Activated CD8-positive, alpha-beta memory T cell treated with anti-CD3 and anti-CD28 coated beads for 24 hours (primary cell): ENCODE measurements around the gene SLC25A41.
"Not testable (repeated sequence)": the region's sequence is repeated elsewhere in the genome, so short reads cannot be mapped to it uniquely, and the experiment has no call there.

ENCODE experiments used
- DNase-seq: peaks from one replicate; pipeline ENCODE4 v3.0.0-alpha.2; 2020

SLC25A41 gene

DNA sequence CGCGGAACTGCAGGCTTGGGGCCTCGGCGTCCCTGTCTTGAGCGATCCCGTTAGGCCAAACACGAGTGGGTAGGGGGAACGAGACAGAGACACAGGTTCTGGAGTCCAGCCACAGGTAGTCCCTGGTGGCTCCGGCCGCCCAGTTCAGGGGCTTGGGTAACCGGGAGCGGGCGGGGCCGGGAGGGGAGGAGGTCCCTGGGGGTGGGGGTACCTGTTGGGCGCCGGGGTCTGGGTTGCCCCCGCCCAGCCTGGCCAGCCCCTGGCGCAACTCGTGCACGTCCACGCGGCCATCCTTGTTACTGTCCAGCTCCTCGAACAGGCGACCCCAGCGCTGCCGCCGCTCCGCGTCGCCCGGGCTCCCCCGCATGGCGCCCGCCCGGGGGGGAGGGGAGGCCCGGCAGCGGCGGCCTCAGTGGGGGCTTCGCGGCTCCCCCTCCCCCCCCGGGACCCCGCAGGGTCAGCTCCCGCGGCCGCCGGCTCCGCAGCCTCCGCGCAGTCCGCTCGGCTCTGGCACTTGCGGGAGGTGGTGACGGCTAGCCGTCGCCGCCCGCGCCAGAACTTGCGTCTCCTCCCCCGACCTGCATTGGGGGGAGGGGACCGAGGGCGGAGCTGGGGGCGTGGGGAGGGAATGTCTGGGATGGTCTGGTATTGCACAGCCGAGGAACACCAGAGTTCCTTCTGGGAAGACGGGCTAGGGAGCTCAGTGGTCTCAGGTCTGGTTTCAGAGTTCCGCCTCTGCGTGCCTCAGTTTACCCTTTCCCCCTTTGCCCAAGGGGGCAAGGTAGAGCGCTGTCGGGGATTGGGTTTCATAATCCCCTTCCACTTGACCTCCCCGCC, 25.9 kb upstream of the SLC25A41 start, which contains the start of gene SLC25A23:
Gene SLC25A23, minus strand, starts transcription at position 531 of the 837 bp plus-strand sequence. Its CDS starts 164 bp downstream, at position 367.
- peak; percentile 84 for DNase-seq

- DNase-seq, result no peak
Observed at GRCh38 chr19:6458695-6459261, 25.2 kb upstream of the SLC25A41 start.

- no peak for DNase-seq
Observed at GRCh38 chr19:6457958-6458694, 24.6 kb upstream of the SLC25A41 start.

DNA sequence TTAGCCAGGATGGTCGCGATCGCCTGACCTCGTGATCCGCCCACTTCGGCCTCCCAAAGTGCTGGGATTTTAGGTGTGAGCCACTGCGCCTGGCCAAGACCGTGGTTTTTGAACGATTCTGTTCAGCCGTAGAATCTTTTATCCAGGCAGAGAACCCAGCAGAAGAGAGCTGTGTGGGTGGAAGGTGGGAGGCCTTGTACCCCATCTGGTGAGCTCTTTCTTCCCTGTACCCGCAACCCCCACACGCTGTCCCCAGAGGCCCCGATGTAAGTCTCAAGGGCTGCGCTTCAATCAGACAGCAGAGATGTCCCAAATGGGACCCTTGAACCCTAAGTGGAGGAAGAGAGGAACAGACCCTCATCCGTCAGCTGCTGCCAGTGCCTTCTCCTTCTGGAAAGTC, 22.4 kb upstream of the SLC25A41 start:
- DNase-seq, result no peak

DNA sequence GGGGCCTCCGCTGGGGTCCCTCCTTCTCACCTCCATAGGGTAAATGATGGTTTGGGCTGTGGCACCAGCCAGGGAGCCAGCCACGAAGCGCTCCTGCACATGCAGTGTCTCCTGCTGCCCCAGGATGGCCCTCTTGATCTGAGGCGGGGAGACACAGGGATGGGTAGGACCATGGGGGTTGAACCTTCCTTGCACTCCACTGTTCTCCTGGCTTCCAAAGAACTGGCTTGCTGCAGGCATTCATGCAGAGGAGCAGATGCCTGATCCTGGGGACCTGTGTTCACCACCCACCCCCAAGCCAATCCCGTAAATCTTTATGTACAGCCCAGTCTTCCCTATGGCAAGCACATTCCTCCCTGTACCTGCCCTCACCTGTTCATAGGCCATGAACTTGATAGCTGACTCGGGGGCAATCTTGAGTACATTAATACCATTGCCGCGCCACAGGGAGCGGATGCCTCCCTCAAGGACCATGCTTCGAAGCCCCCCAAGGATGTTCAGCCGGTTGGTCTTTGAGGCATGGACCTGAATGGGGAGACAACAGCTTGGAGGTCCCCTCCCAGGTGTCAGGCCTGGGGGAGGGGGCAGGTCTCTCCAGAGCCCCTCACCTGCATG, 20.5 kb upstream of the SLC25A41 start:
- DNase-seq, result no peak

DNA sequence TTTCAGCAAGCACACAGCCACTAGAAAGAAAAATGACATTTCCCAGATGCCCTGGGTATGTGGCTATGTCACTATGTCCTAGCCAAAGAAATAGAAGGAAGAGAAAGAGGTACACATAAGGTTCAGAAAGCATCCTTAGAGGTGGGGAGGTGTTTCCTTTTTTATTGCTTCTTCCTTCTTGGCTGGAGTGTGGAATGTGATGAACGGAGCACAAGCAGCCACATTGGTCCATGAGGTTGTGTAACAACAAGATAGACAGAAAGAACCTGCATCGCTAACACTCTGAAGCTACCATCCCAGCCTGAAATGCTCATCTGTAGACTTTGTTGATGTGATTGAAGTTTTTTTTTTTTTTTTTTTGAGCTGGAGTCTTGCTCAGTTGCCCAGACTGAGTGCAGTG, 19.3 kb upstream of the SLC25A41 start:
- no peak for DNase-seq

DNA sequence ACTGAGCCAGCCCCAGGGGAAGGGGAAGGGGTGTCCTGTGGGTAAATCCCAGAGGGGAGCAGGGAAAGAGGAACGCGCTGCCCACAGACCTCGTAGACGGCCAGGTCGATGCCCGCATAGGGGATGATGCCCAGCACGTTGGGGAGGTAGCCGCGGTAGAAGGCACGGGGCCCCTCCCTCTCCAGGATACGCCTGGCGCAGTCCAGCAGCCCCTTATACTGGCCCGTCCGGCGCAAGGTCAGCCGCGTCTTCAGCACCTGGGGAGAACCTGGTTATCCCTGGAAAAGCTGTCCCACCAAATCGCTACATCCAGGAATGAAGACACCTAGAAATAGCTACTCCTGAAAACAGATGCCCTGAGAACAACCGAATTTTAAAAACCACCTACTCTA, 18.7 kb upstream of the SLC25A41 start:
- DNase-seq, result no peak

DNA sequence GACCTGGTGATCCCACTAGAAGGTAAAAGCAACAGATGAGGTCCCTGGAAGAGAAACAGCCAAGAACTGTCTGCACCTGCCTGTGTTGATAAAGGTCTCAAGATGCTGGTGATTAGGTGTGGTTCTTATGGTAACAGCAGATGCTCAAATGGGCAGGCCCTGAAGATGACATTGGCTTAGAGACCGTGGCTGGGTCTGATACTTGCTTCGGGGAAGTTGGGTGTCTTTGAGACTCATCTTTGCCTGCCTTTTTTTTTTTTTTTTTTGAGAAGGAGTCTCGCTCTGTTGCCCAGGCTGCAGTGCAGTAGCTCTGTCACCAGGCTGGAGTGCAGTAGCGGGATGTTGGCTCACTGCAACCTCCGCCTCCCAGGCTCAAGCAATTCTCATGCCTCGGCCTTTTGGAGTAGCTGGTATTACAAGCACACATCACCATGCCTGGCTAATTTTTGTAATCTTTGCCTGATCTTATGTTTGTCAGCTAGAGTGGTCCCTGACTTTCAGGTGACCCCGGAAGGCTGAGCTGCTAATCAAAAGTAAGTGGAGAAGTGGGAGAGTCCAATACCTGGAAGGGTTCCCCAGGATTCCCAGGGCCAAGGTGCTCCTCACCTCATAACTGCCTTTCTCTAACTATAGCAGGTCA, 18.1 kb upstream of the SLC25A41 start:
- DNase-seq, result no peak

- DNase-seq, result no peak
Observed at GRCh38 chr19:6450166-6450565, 16.6 kb upstream of the SLC25A41 start.

- DNase-seq, result no peak
Observed at GRCh38 chr19:6448045-6448444, 14.5 kb upstream of the SLC25A41 start.

DNA sequence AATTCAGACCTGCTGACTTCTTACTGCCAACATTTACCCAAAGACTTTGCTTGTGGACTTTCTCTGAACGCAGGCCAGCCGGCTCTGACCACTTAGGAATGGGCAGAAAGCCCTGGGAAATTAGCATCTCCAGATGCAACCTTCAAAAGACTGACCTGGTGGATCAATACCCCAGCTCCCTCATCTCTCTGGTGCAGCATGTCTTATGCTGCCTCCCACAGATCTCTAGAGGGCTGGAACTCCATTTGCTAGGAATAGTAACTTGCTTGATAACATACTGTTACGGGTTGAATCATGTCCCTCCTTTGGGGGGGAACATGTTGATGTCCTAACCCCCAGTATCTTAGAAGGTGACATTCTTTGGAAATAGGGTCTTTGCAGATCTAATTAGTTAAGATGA, 12.9 kb upstream of the SLC25A41 start:
- DNase-seq, result no peak

GRCh38 chr19:6443986-6444385, 10.4 kb upstream of the SLC25A41 start:
- no peak for DNase-seq

- no peak for DNase-seq
Observed at GRCh38 chr19:6442087-6442688, 8.6 kb upstream of the SLC25A41 start.

DNA sequence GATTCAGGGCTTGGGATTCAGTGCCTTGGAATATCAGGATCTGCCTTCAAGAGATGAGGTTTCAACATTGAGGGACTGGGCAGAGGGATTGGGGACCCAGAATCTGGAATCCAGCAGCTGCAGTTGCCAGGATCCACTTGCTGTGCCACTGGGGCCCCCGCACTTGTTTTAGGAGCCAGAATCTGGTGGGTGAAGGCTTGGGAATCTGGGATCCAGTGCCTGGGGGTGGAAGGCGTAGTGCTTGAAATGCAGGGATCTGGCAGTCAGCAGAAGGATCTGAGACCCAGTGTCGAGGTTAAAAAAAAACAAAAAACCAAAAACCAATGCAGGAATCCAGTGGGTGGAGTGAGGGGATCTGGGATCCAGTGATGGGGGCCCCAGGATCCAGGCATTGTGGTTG, 7.3 kb upstream of the SLC25A41 start:
- DNase-seq, result no peak

DNA sequence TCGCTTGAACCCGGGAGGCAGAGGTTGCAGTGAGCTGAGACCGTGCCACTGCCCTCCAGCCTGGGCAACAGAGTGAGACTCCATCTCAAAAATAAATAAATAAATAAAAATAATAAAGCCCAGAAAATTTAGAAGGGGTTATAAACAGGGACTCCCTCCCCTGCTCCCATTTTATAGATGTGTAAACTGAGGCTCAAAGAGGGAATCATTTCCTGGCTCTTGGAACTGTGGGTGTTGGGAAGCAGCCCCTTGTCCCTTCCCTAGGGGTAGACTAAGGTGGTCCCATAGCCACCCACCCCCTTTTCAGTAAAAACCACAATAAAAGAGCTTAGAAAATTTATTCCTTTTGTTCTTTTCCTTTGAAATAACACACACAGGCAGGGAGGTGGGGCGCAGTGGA, 6.2 kb upstream of the SLC25A41 start:
- DNase-seq, result no peak

- DNase-seq, result no peak
Observed at GRCh38 chr19:6433165-6433564, 398 bp downstream of the SLC25A41 start.

- DNase-seq, result no peak
Observed at GRCh38 chr19:6431891-6432290, 1.7 kb downstream of the SLC25A41 start.

DNA sequence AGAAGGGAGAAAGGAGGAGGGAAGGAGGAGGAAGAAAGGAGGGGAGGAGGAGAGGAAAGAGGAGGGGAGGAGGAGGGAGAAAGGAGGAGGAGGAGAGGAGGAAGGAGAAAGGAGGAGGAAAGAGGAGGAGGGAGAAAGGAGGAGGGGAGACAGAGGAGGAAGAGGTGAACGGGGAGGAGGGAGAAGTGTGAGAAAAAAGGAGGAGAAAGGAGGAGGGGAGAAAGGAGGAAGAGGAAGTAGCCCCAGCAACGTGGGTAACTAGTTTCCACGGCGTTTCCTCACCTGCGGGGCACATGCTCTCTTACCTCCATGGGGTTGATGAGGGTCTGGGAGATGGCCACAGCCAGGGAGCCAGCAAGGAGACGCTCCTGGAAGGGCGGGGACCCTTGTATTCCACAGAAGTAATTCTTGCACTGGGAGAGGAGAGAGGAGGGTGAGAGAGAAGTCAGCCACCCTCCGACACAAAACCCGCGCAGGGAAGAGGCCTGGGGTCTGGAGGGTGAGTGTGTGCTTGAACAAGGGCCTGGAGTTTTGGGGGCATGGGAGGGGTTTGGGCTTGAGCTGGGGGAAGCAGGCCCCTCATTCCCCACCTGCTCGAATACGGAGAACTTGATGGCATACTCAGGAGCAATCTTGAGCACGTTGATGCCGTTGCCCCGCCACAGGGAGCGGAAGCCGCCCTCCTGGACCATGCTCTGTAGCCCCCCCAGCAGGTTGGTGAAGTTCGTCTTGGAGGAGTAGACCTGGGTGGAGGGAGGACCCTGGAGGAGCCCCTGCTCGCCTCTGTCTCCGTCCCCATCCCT, 3.9 kb downstream of the SLC25A41 start:
- DNase-seq, result no peak

- DNase-seq, result not testable (repeated sequence)
Observed at GRCh38 chr19:6428692-6429418, 4.7 kb downstream of the SLC25A41 start.

DNA sequence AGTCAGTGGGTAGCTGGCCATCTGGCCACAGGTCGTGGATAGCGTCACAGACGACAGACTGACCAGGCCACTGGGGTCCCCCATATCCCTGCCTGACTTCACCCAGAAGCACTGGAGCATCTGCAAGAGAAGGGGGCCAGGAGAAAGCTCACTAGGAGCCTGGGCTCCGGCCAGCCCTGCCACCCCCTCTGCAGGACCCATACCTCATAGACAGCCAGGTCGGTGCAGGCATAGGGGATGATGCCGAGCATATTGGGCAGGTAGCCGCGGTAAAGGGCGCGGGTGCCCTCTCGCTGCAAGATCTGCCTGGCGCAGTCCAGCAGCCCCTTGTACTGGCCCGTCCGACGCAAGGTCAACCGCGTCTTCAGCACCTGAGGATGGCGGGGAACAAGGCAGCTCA, 6.4 kb downstream of the SLC25A41 start:
- DNase-seq, result no peak
